HepG2 (cell line): ENCODE results near the gene SLC5A12. TPM values are rescaled to one million over a fixed set of nuclear protein-coding genes. Genes with fewer than 3 reads are reported as not detected.

ENCODE experiments used
- ATAC-seq: fragments of 200-7000 bp; cut with Tn5 transposase; 3 replicates; pipeline ENCODE4 v1.9.1; 2020; ENCODE audit warnings: mild to moderate bottlenecking, moderate library complexity
- BruUV-seq: library from RNA; stranded (reverse); fragments of 400-500 nt; replicated peaks from 2 replicates; lab custom pipeline; 2021; lab: Mats Ljungman, UMichigan
- CTCF ChIA-PET: fragments of 300-600 bp; formaldehyde crosslinking; extraction: SDS; loops from one replicate; lab custom pipeline; 2021; ENCODE audit warnings: low total read pairs, inconsistent platforms, low intra/inter-chr PET ratio; lab: Yijun Ruan, JAX
- POLR2A ChIA-PET: fragments of 350-600 bp; sonication (Branson Sonifier 250); formaldehyde crosslinking; loops from one replicate; lab custom pipeline; 2020; ENCODE audit warnings: antibody characterized with exemption, inconsistent platforms; lab: Yijun Ruan, JAX
- DNase-seq: peaks from one replicate; pipeline ENCODE4 v3.0.0-alpha.2; 2015; ENCODE audit warnings: low spot score
- FAIRE-seq: peaks from 3 replicates; lab custom pipeline; 2011; peaks lifted over from hg19 to GRCh38; lab: Jason Lieb, UNC
- H2AFZ ChIP-seq: one replicate; pipeline ENCODE4 v1.6.1; 2011; ENCODE audit warnings: low read length, inconsistent platforms
- H3K27ac ChIP-seq: fragments of 300-600 bp; 3 replicates; pipeline ENCODE4 v1.8.0; 2011; ENCODE audit warnings: mixed run types, mild to moderate bottlenecking, mixed read lengths, low read length, inconsistent platforms; ENCODE audit not compliant: insufficient read depth; ENCODE audit errors: extremely low read length
- H3K27me3 ChIP-seq, 2 experiments: fragments of 200-600 bp in 1 of 2; 2 replicates in 1 of 2; 3 replicates in 1 of 2; pipeline versions ENCODE4 v1.6.0 to v1.8.0; 2011; ENCODE audit warnings: low read length in 2 of 2, mild to moderate bottlenecking in 2 of 2, moderate library complexity in 2 of 2, inconsistent platforms in 1 of 2; ENCODE audit not compliant: insufficient read depth in 2 of 2, control insufficient read depth in 1 of 2
- H3K36me3 ChIP-seq, 2 experiments: fragments of 200-600 bp in 1 of 2; replicated peaks in 1 of 2; 2 replicates in 1 of 2; 3 replicates in 1 of 2; pipeline versions ENCODE4 v1.5.1 to v1.8.0; 2011; ENCODE audit warnings: low read length in 2 of 2, inconsistent platforms in 1 of 2; ENCODE audit not compliant: insufficient read depth in 2 of 2, control insufficient read depth in 1 of 2
- H3K4me1 ChIP-seq: 2 replicates; pipeline ENCODE4 v1.5.1; 2012; ENCODE audit warnings: low read length, inconsistent platforms; ENCODE audit not compliant: insufficient read depth
- H3K4me2 ChIP-seq: 2 replicates; pipeline ENCODE4 v1.6.0; 2011; ENCODE audit warnings: low read depth, low read length, inconsistent platforms
- H3K4me3 ChIP-seq, 3 experiments: fragments of 200-600 bp in 1 of 3; sonication (generic), shearing (Covaris generic) in 1 of 3; replicated peaks in 1 of 3; 2 replicates each; pipeline ENCODE4 v1.5.1; 2011 to 2016; ENCODE audit warnings: low read length in 3 of 3, inconsistent platforms in 2 of 3, low read depth in 2 of 3, mild to moderate bottlenecking in 2 of 3, control low read depth in 1 of 3, mixed read lengths in 1 of 3; ENCODE audit not compliant: insufficient read depth in 1 of 3
- H3K79me2 ChIP-seq: one replicate; pipeline ENCODE4 v1.6.1; 2011; ENCODE audit warnings: low read length, inconsistent platforms; ENCODE audit not compliant: insufficient read depth
- H3K9ac ChIP-seq: 2 replicates; pipeline ENCODE4 v1.6.0; 2011; ENCODE audit warnings: mild to moderate bottlenecking, low read depth, low read length, inconsistent platforms; ENCODE audit not compliant: insufficient read depth
- H3K9me3 ChIP-seq: 2 replicates; pipeline ENCODE4 v1.5.1; 2012; ENCODE audit warnings: mild to moderate bottlenecking, low read length
- H4K20me1 ChIP-seq: 2 replicates; pipeline ENCODE4 v1.6.0; 2011; ENCODE audit warnings: inconsistent platforms, mild to moderate bottlenecking, low read length, moderate library complexity; ENCODE audit not compliant: insufficient read depth
- RAD51 ChIP-seq: fragments of 450-650 bp; IDR thresholded peaks from 2 replicates; pipeline ENCODE4 v1.6.1; 2016; ENCODE audit warnings: borderline replicate concordance
- ZNF562 ChIP-seq: sonication (generic); formaldehyde crosslinking; IDR thresholded peaks from 2 replicates; pipeline ENCODE4 v1.8.0; 2022; ENCODE audit warnings: missing genetic modification reagents, borderline replicate concordance
- WGBS: methylation state at CpG from one replicate; pipeline ENCODE4 v1.1.6; 2017; ENCODE audit warnings: low lambda C conversion rate; 5-methylcytosine and 5-hydroxymethylcytosine counted together
- in situ Hi-C: cut with HindIII; loops from 2 replicates; pipeline ENCODE4 v1.10.0; 2017; ENCODE audit warnings: low pct_unique_long_range_greater_than_20kb; ENCODE audit not compliant: extremely low pct_ligation_motif_present
- intact Hi-C: fragments of 100-400 bp; cut with micrococcal nuclease; formaldehyde crosslinking; loops from one replicate; pipeline ENCODE4 v1.10.0; 2022; ENCODE audit not compliant: unreplicated experiment
- polyA plus RNA-seq, 8 experiments: library from polyadenylated mRNA; depleted of rRNA in 3 of 8; stranded (reverse) in 7 of 8; unstranded in 1 of 8; fragments of >200 nt; fragmentation: Illumina TruSeq in 4 of 8; extraction: Trizol in 4 of 8; gene quantifications; 2 replicates each; pipeline versions ENCODE4 v1.2.1 to v1.2.3, GENCODE V29; 2011 to 2016; ENCODE audit warnings: low read depth in 4 of 8, missing spikeins in 1 of 8, mixed read lengths in 1 of 8; ENCODE audit not compliant: insufficient read depth in 1 of 8
- total RNA-seq, 5 experiments: library from RNA; depleted of rRNA; stranded (reverse); fragments of >200 nt; fragmentation: Illumina TruSeq; extraction: Trizol; gene quantifications; 2 replicates each; pipeline ENCODE4 v1.2.3, GENCODE V29; 2016; ENCODE audit warnings: low read depth in 1 of 5
- TF ChIP-seq, protein P1 (sequence below): sonication (generic); formaldehyde crosslinking; IDR thresholded peaks from 2 replicates; pipeline ENCODE4 v1.4.0; 2020; ENCODE audit warnings: missing genetic modification reagents, mild to moderate bottlenecking, borderline replicate concordance
- TF ChIP-seq, protein P2 (sequence below): IDR thresholded peaks from 2 replicates; pipeline ENCODE4 v1.4.0; 2020; ENCODE audit warnings: mild to moderate bottlenecking, missing genetic modification reagents

SLC5A12 gene
- total and polyA plus RNA-seq, 2 of the 13 experiments (the other 11 are each of a cell fraction or from before 2014, with no cell fraction given): not detected

DNA sequence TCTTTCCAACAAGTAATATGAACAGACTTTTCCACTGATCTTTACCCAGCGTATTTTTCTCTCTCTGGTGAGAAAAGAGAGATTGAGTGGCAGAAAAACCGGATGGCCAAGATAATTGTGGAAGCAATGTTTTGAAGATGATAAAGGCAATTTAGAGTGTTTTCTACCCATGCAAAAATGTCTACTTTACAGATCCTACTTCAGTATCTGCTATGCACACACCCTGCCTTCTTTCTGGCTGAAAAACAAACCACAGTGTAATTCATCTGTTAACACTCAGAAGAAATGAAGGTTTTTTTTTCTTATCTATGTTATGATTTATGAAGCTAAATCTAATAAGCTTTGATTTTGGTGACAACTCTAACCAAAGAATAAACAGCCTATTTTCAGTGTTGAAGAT is 56.8 kb downstream of the SLC5A12 start:
- TF ChIP-seq, protein P1, sequence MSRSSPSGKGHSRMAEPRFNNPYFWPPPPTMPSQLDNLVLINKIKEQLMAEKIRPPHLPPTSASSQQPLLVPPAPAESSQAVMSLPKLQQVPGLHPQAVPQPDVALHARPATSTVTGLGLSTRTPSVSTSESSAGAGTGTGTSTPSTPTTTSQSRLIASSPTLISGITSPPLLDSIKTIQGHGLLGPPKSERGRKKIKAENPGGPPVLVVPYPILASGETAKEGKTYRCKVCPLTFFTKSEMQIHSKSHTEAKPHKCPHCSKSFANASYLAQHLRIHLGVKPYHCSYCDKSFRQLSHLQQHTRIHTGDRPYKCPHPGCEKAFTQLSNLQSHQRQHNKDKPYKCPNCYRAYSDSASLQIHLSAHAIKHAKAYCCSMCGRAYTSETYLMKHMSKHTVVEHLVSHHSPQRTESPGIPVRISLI (CRISPR knock-in tag): no peak
- TF ChIP-seq ZNF562 (CRISPR knock-in tag) (no peak), RAD51 (no peak)
- TF ChIP-seq, protein P2, sequence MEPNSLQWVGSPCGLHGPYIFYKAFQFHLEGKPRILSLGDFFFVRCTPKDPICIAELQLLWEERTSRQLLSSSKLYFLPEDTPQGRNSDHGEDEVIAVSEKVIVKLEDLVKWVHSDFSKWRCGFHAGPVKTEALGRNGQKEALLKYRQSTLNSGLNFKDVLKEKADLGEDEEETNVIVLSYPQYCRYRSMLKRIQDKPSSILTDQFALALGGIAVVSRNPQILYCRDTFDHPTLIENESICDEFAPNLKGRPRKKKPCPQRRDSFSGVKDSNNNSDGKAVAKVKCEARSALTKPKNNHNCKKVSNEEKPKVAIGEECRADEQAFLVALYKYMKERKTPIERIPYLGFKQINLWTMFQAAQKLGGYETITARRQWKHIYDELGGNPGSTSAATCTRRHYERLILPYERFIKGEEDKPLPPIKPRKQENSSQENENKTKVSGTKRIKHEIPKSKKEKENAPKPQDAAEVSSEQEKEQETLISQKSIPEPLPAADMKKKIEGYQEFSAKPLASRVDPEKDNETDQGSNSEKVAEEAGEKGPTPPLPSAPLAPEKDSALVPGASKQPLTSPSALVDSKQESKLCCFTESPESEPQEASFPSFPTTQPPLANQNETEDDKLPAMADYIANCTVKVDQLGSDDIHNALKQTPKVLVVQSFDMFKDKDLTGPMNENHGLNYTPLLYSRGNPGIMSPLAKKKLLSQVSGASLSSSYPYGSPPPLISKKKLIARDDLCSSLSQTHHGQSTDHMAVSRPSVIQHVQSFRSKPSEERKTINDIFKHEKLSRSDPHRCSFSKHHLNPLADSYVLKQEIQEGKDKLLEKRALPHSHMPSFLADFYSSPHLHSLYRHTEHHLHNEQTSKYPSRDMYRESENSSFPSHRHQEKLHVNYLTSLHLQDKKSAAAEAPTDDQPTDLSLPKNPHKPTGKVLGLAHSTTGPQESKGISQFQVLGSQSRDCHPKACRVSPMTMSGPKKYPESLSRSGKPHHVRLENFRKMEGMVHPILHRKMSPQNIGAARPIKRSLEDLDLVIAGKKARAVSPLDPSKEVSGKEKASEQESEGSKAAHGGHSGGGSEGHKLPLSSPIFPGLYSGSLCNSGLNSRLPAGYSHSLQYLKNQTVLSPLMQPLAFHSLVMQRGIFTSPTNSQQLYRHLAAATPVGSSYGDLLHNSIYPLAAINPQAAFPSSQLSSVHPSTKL (CRISPR knock-in tag): no peak
- DNase-seq (no peak), FAIRE-seq (no peak), ATAC-seq (no peak)
- H3K27ac ChIP-seq: no peak overlapping the region
- no peak overlapping the region for H3K4me2 ChIP-seq
- no peak overlapping the region for H3K9ac ChIP-seq
- ChIA-PET POLR2A (no interaction called here), CTCF (no interaction called here)
- no peaks in the 10 kb centered on the region for H3K36me3 ChIP-seq
- no peaks in the 10 kb centered on the region for H3K9me3 ChIP-seq
- no peak overlapping the region for H2AFZ ChIP-seq
- no peaks in the 10 kb centered on the region for H3K79me2 ChIP-seq
- no peaks in the 10 kb centered on the region for H3K4me1 ChIP-seq
- 0% methylated on average over 2 of the region's 2 CpGs for WGBS
- H3K27me3 ChIP-seq: no peaks in the 10 kb centered on the region
- in situ Hi-C loops (no loop called here), intact Hi-C loops (no loop called here)
- no peaks in the 10 kb centered on the region for H4K20me1 ChIP-seq
- no TSS peak for BruUV-seq
- no peak overlapping the region for H3K4me3 ChIP-seq
